GM12878 (cell line): ENCODE data around the gene TNRC18. TPM values are rescaled to one million over a fixed set of nuclear protein-coding genes. Genes with fewer than 3 reads are reported as not detected.
A peak's percentile ranks its signal among the peaks of the same experiment; 100 is the strongest.

ENCODE experiments used
- ATAC-seq: fragments of 200-7000 bp; cut with Tn5 transposase; 3 replicates; pipeline ENCODE4 v1.9.1; 2020; ENCODE audit warnings: mild to moderate bottlenecking, moderate library complexity
- BruUV-seq: library from RNA; stranded (reverse); fragments of 400-500 nt; replicated peaks from 2 replicates; lab custom pipeline; 2021; lab: Mats Ljungman, UMichigan
- CTCF ChIA-PET: fragments of 300-600 bp; sonication (Branson Sonifier 250); formaldehyde crosslinking; extraction: SDS; loops from one replicate; lab custom pipeline; 2021; ENCODE audit warnings: inconsistent platforms; lab: Yijun Ruan, JAX
- POLR2A ChIA-PET: fragments of 350-600 bp; formaldehyde crosslinking; extraction: SDS; loops from one replicate; lab custom pipeline; 2021; ENCODE audit warnings: inconsistent platforms; lab: Charles Lee
- RAD21 ChIA-PET: fragments of 300-600 bp; sonication (Branson Sonifier 250); formaldehyde crosslinking; loops from one replicate; lab custom pipeline; 2023; ENCODE audit warnings: antibody characterized with exemption; ENCODE audit not compliant: unreplicated experiment; lab: Charles Lee
- SMC1A ChIA-PET: fragments of 300-600 bp; sonication (Branson Sonifier 250); formaldehyde crosslinking; loops from one replicate; lab custom pipeline; 2023; ENCODE audit not compliant: unreplicated experiment, uncharacterized antibody; lab: Charles Lee
- DNase-seq: peaks from one replicate; pipeline ENCODE4 v3.0.0-alpha.2; 2011; ENCODE audit warnings: low read depth, low spot score
- FAIRE-seq: peaks from 3 replicates; lab custom pipeline; 2011; peaks lifted over from hg19 to GRCh38; lab: Jason Lieb, UNC
- H2AFZ ChIP-seq: 2 replicates; pipeline ENCODE4 v1.6.0; 2011; ENCODE audit warnings: low read depth, low read length, control low read depth; ENCODE audit not compliant: control insufficient read depth
- H3K27ac ChIP-seq: 2 replicates; pipeline ENCODE4 v1.5.1; 2011; ENCODE audit warnings: control low read depth; ENCODE audit not compliant: control insufficient read depth, insufficient read depth
- H3K27me3 ChIP-seq, 2 experiments: replicated peaks in 1 of 2; 2 replicates each; pipeline versions ENCODE4 v1.6.0 to v1.6.1; 2011; ENCODE audit warnings: low read length in 1 of 2; ENCODE audit not compliant: control insufficient read depth in 2 of 2, insufficient read depth in 2 of 2
- H3K36me3 ChIP-seq, 2 experiments: 2 replicates each; pipeline ENCODE4 v1.5.1; 2011; ENCODE audit warnings: low read length in 1 of 2; ENCODE audit not compliant: control insufficient read depth in 2 of 2, insufficient read depth in 2 of 2
- H3K4me1 ChIP-seq: 2 replicates; pipeline ENCODE4 v1.6.1; 2011; ENCODE audit warnings: mild to moderate bottlenecking, low read length, moderate library complexity, mixed read lengths; ENCODE audit not compliant: control insufficient read depth, insufficient read depth
- H3K4me2 ChIP-seq: 2 replicates; pipeline ENCODE4 v1.6.0; 2011; ENCODE audit warnings: control low read depth; ENCODE audit not compliant: control insufficient read depth, insufficient read depth
- H3K4me3 ChIP-seq: fragments of 200-600 bp; sonication (generic); 2 replicates; pipeline ENCODE4 v1.5.1; 2016
- H3K79me2 ChIP-seq: 2 replicates; pipeline ENCODE4 v1.6.0; 2011; ENCODE audit warnings: low read length; ENCODE audit not compliant: control insufficient read depth, insufficient read depth
- H3K9ac ChIP-seq: 2 replicates; pipeline ENCODE4 v1.8.0; 2011; ENCODE audit warnings: low read length, control low read depth, mixed read lengths; ENCODE audit not compliant: control insufficient read depth, insufficient read depth
- H3K9me3 ChIP-seq: replicated peaks from 3 replicates; pipeline ENCODE4 v1.5.1; 2011; ENCODE audit warnings: mild to moderate bottlenecking, low read length; ENCODE audit not compliant: control insufficient read depth, insufficient read depth
- H4K20me1 ChIP-seq: 2 replicates; pipeline ENCODE4 v1.6.0; 2011; ENCODE audit not compliant: control insufficient read depth, insufficient read depth
- DPF2 ChIP-seq: fragments of 450-650 bp; IDR thresholded peaks from 2 replicates; pipeline ENCODE4 v1.6.1; 2017; ENCODE audit warnings: mild to moderate bottlenecking
- HDAC6 ChIP-seq: fragments of 200-600 bp; sonication (generic); IDR thresholded peaks from one replicate; pipeline ENCODE4 v1.8.0; 2017; ENCODE audit warnings: antibody characterized with exemption; ENCODE audit not compliant: unreplicated experiment
- IKZF1 ChIP-seq: fragments of 450-650 bp; conservative IDR thresholded peaks from 2 replicates; pipeline ENCODE4 v1.6.1; 2017; ENCODE audit warnings: antibody characterized with exemption, mild to moderate bottlenecking
- IKZF2 ChIP-seq, 2 experiments: fragments of 450-650 bp; IDR thresholded peaks; 2 replicates each; pipeline ENCODE4 v1.6.1; 2017; ENCODE audit warnings: mild to moderate bottlenecking in 2 of 2, moderate library complexity in 2 of 2
- NFYB ChIP-seq: IDR thresholded peaks from 2 replicates; pipeline ENCODE4 v1.6.1; 2011; ENCODE audit warnings: low read depth, mild to moderate bottlenecking, low read length, improper control_type of control experiment, moderate library complexity; ENCODE audit not compliant: insufficient read depth
- NR2F1 ChIP-seq: fragments of 450-650 bp; conservative IDR thresholded peaks from 2 replicates; pipeline ENCODE4 v1.6.1; 2017; ENCODE audit warnings: mild to moderate bottlenecking
- NRF1 ChIP-seq: conservative IDR thresholded peaks from 2 replicates; pipeline ENCODE4 v1.6.1; 2011; ENCODE audit warnings: mild to moderate bottlenecking, low read depth, low read length, improper control_type of control experiment
- RUNX3 ChIP-seq: IDR thresholded peaks from 2 replicates; pipeline ENCODE4 v1.6.1; 2012; ENCODE audit warnings: low read length, inconsistent platforms
- SMARCA5 ChIP-seq: fragments of 450-650 bp; IDR thresholded peaks from 2 replicates; pipeline ENCODE4 v1.6.1; 2017; ENCODE audit warnings: mild to moderate bottlenecking
- SUZ12 ChIP-seq: fragments of 200-600 bp; sonication (generic); IDR thresholded peaks from one replicate; pipeline ENCODE4 v1.6.1; 2018; ENCODE audit warnings: antibody characterized with exemption, mild to moderate bottlenecking; ENCODE audit not compliant: unreplicated experiment
- WGBS: methylation state at CpG from one replicate; pipeline ENCODE4 v1.1.6; 2016; ENCODE audit warnings: low lambda C conversion rate; ENCODE audit not compliant: insufficient replicate concordance, insufficient coverage; ENCODE audit errors: missing lambda C conversion rate; 5-methylcytosine and 5-hydroxymethylcytosine counted together
- in situ Hi-C: fragments of 300-500 bp; cut with MboI; formaldehyde crosslinking; loops from 9 replicates; pipeline ENCODE4 v1.14.3; 2018; ENCODE audit warnings: mixed read lengths
- intact Hi-C: fragments of 100-400 bp; cut with micrococcal nuclease; formaldehyde crosslinking; loops from one replicate; pipeline ENCODE4 v1.14.2; 2022; ENCODE audit not compliant: unreplicated experiment
- polyA plus RNA-seq, 11 experiments: library from polyadenylated mRNA; depleted of rRNA in 4 of 11; unstranded in 6 of 11; stranded (reverse) in 5 of 11; fragments of >200 nt; fragmentation: Nextera tagmentation in 4 of 11; fragmentation: Illumina TruSeq in 1 of 11; extraction: Ambion mirVana in 4 of 11; extraction: Trizol in 1 of 11; gene quantifications; 1 replicate in 1 of 11; 2 replicates in 10 of 11; pipeline versions ENCODE4 v1.2.1 to v1.2.3, GENCODE V29; 2011 to 2016; ENCODE audit warnings: inconsistent platforms in 2 of 11, missing spikeins in 2 of 11, low read depth in 1 of 11
- total RNA-seq, 4 experiments: library from RNA; depleted of rRNA in 3 of 4; stranded (reverse); fragments of >200 nt in 3 of 4; fragmentation: Illumina TruSeq in 1 of 4; extraction: Trizol in 1 of 4; gene quantifications; 2 replicates each; pipeline versions ENCODE4 v1.2.1 to v1.2.3, GENCODE V29; 2013 to 2021
- TF ChIP-seq, protein P1 (sequence below): IDR thresholded peaks from 2 replicates; pipeline ENCODE4 v1.6.1; 2011; ENCODE audit warnings: mild to moderate bottlenecking, low read depth, low read length, moderate library complexity; ENCODE audit not compliant: insufficient replicate concordance

TNRC18 gene
- total and polyA plus RNA-seq, 10 of the 15 experiments (the other 5 are each of a cell fraction or from before 2014, with no cell fraction given), result 0.02 to 31.7 (median 5.4) TPM

DNA sequence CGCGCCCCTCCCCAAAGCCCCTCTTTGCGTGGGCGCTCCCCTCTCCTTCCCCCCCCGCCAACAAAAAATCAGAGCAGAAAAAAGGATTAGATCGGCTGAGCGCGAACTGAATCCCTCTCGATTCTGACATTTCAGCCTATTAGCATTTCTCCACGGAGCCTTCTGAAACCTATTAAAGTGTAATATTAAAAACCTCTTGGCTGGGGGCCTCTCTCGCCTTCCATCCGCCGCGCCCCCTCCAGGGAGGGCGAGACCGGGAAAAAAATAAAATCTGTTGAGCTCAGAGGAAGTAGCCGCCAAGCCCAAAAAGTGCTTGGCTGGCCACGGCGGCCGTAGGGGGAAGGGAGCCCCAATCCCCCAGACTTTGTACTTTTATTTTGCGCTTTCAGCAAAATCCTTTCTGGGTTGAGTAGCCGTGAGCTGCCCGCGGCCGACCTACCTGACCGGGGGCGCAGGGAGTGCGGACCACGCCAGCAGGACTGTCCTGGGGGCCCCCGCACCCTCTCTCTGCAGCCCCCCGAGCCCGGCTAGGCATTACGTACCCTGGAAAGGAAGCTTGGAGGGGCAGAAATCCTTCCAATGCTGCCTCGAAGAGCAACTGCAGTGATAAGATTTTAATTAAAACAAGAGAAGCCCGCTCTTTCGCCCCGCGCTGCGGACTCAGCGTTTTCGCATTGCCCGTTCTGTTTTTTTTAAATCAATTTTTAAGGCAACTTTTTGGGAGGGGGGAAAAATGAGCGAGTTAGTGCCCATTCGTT is 1.3 kb upstream of the TNRC18 start:
- no peaks in the 10 kb centered on the region for H3K79me2 ChIP-seq

DNA sequence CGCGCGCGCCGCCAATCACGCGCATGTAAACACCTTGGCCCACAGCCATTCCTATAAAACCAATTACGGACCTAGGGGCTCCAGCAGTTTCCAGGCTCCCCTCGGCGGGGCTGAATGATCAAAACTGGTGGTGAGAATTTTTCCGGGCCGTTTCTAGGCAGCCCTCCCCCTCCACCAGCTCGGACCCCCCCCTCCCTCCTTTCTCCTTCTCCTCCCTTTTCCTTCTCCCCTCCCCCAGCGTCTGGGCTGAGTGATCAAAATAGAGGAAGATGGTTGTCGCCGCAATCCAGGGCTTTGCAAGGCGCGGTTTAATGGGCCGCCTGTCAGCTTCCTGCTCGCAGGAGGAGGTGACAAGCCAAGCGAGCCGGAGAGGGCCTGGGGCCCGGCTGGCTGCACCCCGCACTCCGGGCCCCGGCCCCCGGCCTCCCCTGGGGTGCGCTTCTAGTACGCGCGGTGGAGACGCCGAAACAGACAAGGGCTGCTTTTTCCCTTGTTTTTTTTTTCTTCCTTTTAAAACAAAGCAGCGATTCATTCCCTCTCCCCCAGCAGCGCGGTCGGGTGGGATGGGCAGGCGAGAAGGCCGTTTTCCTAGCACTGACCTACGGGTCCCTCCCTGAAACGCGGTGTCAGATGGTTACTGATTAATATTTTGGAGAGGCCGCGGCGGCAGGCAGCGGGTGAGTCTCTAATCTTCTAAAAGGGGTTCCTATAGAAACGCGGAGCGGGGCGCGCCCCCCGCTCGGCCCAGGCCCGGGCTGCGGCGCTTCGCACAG is 528 bp upstream of the TNRC18 start:
- Histone ChIP-seq H3K27me3 (peaks cover 29 to 62% of the 10 kb centered on the region in 2 experiments), H3K9ac (no peak overlapping the region), H2AFZ (no peak overlapping the region), H3K4me3 (peak overlapping the region; percentile 53; the same call in 1 of the 2 replicates), H4K20me1 (no peaks in the 10 kb centered on the region), H3K4me2 (peak overlapping the region; percentile 71), H3K27ac (no peak overlapping the region), H3K9me3 (no peaks in the 10 kb centered on the region), H3K79me2 (no peaks in the 10 kb centered on the region), H3K4me1 (peaks cover 10% of the 10 kb centered on the region), H3K36me3 (no peaks in the 10 kb centered on the region)
- POLR2A ChIA-PET, result interaction anchor here (1.0 to 2.8 kb wide), 8 partner anchors 16 to 192 kb away, joined by 3 to 19 read pairs (median 4); no protein-coding TSS in a partner anchor
- FAIRE-seq, result no peak
- 1% methylated on average over 37 of the region's 57 CpGs for WGBS
- in situ Hi-C loops (no loop called here), intact Hi-C loops (no loop called here)
- SMC1A ChIA-PET, result interaction anchor here (0.6 to 0.9 kb wide), 4 partner anchors 69 to 217 kb away, joined by 3 to 5 read pairs (median 3); no protein-coding TSS in a partner anchor
- DNase-seq, result no peak
- ATAC-seq, result peak; percentile 39
- BruUV-seq, result no TSS peak
- RAD21 ChIA-PET, result interaction anchor here (1.5 to 1.8 kb wide), 3 partner anchors 27 to 234 kb away, joined by 3 to 5 read pairs (median 4); partner anchors contain the start of gene WIPI2
- CTCF ChIA-PET, result interaction anchor here (0.6 to 2.1 kb wide), 6 partner anchors 12 to 50 kb away, joined by 3 to 10 read pairs (median 3); no protein-coding TSS in a partner anchor
- peak; percentile 43 to 61; a peak in 2 of 4 replicates for TF ChIP-seq IKZF2 (IDR thresholded peaks at IDR 0.05)
- TF ChIP-seq RUNX3, result 0 out of 2 replicates have a peak, but pooled peaks have one; percentile 18
- no peak for TF ChIP-seq NRF1
- peak; percentile 50 for TF ChIP-seq IKZF1
- TF ChIP-seq SMARCA5, result peak; percentile 61; the same call in 1 of the 2 replicates
- TF ChIP-seq NR2F1, result peak; percentile 18; the same call in 1 of the 2 replicates
- TF ChIP-seq, protein P1, sequence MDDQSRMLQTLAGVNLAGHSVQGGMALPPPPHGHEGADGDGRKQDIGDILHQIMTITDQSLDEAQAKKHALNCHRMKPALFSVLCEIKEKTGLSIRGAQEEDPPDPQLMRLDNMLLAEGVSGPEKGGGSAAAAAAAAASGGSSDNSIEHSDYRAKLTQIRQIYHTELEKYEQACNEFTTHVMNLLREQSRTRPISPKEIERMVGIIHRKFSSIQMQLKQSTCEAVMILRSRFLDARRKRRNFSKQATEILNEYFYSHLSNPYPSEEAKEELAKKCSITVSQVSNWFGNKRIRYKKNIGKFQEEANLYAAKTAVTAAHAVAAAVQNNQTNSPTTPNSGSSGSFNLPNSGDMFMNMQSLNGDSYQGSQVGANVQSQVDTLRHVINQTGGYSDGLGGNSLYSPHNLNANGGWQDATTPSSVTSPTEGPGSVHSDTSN, result peak; percentile 90
- peak; percentile 53; the same call in 1 of the 2 replicates for TF ChIP-seq NFYB
- TF ChIP-seq HDAC6, result peak; percentile 96

More for the DNA sequence above, 1.3 kb upstream of the TNRC18 start:
- TF ChIP-seq DPF2, result no peak
- TF ChIP-seq SUZ12, result peak; percentile 90
- Histone ChIP-seq H3K9me3 (no peaks in the 10 kb centered on the region), H3K9ac (no peak overlapping the region), H3K27me3 (peaks cover 29 to 60% of the 10 kb centered on the region in 2 experiments), H3K4me1 (peaks cover 10% of the 10 kb centered on the region), H3K4me3 (0 out of 2 replicates have a peak overlapping the region, but pooled peaks have one; percentile 53), H3K36me3 (no peaks in the 10 kb centered on the region), H2AFZ (no peak overlapping the region), H3K27ac (no peak overlapping the region), H4K20me1 (no peaks in the 10 kb centered on the region), H3K4me2 (peak overlapping the region; percentile 71; the same call in 1 of the 2 replicates)
- FAIRE-seq (no peak), DNase-seq (no peak), ATAC-seq (no peak)
- in situ Hi-C loops (no loop called here), intact Hi-C loops (no loop called here)
- BruUV-seq, result no TSS peak
- CTCF ChIA-PET, result interaction anchor here (1.0 to 2.1 kb wide), 5 partner anchors 13 to 51 kb away, joined by 3 to 10 read pairs (median 3); no protein-coding TSS in a partner anchor
- 3% methylated on average over 42 of the region's 44 CpGs for WGBS
- RAD21 ChIA-PET, result interaction anchor here (0.9 to 1.8 kb wide), 4 partner anchors 26 to 133 kb away, joined by 3 to 7 read pairs (median 4); no protein-coding TSS in a partner anchor
- SMC1A ChIA-PET, result interaction anchor here (0.9 to 1.3 kb wide), 6 partner anchors 8 to 193 kb away, joined by 3 to 7 read pairs (median 4); no protein-coding TSS in a partner anchor
- POLR2A ChIA-PET, result interaction anchor here (0.9 to 2.2 kb wide), 7 partner anchors 24 to 679 kb away, joined by 3 to 12 read pairs (median 4); no protein-coding TSS in a partner anchor
